SK-N-SH treated with all-trans-retinoic acid at 6 μM for 48 hours (cell line): ENCODE results near the gene UGGT2.

Source experiments
- CREB5 ChIP-seq: fragments of 250-450 bp; sonication (Bioruptor Pico); IDR thresholded peaks from 2 replicates; pipeline ENCODE4 v1.5.1; 2020; ENCODE audit warnings: low read depth, mild to moderate bottlenecking, moderate library complexity
- OSR1 ChIP-seq: fragments of 250-450 bp; sonication (Bioruptor Pico); IDR thresholded peaks from 2 replicates; pipeline ENCODE4 v1.8.0; 2022; ENCODE audit warnings: moderate library complexity, mild to moderate bottlenecking, inconsistent platforms
- PATZ1 ChIP-seq: fragments of 250-450 bp; sonication (Bioruptor Pico); IDR thresholded peaks from 2 replicates; pipeline ENCODE4 v1.8.0; 2020; ENCODE audit warnings: mild to moderate bottlenecking, moderate library complexity, borderline replicate concordance
- RARB ChIP-seq: fragments of 250-450 bp; sonication (Bioruptor Pico); IDR thresholded peaks from 2 replicates; pipeline ENCODE4 v1.8.0; 2021; ENCODE audit warnings: mild to moderate bottlenecking, moderate library complexity

The UGGT2 gene

DNA sequence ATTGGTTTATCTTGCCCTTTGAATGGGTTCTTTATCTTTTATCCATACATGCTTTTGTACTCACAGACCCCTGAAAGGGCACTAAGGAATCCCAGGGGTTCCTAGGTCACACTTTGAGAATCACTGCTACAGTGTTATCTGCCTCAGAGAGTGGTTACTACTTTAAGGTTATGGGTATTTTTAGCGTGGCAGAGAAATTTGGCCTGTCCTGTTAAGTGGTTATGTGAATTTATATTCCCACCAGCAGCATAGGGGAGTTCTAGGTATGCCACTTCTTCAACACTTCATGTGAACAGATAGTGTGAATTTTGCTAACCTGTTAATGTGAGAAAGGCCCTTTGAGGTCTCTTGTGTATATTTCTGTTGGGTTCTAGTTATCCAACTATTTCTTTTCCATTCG is 300.5 kb downstream of the UGGT2 start (continued):
- TF ChIP-seq PATZ1 (CRISPR knock-in tag) (no peak), CREB5 (CRISPR knock-in tag) (no peak), OSR1 (CRISPR knock-in tag) (no peak), RARB (CRISPR knock-in tag) (no peak)
